Fibroblast of skin of left biceps (primary cell): ENCODE data around the gene FAM120C.
A peak's percentile ranks its signal among the peaks of the same experiment; 100 is the strongest.

Experiments
- DNase-seq, 2 experiments: peaks; one replicate each; pipeline ENCODE4 v3.0.0-alpha.2; 2013; ENCODE audit warnings: low read depth in 2 of 2

Gene FAM120C, protein sequence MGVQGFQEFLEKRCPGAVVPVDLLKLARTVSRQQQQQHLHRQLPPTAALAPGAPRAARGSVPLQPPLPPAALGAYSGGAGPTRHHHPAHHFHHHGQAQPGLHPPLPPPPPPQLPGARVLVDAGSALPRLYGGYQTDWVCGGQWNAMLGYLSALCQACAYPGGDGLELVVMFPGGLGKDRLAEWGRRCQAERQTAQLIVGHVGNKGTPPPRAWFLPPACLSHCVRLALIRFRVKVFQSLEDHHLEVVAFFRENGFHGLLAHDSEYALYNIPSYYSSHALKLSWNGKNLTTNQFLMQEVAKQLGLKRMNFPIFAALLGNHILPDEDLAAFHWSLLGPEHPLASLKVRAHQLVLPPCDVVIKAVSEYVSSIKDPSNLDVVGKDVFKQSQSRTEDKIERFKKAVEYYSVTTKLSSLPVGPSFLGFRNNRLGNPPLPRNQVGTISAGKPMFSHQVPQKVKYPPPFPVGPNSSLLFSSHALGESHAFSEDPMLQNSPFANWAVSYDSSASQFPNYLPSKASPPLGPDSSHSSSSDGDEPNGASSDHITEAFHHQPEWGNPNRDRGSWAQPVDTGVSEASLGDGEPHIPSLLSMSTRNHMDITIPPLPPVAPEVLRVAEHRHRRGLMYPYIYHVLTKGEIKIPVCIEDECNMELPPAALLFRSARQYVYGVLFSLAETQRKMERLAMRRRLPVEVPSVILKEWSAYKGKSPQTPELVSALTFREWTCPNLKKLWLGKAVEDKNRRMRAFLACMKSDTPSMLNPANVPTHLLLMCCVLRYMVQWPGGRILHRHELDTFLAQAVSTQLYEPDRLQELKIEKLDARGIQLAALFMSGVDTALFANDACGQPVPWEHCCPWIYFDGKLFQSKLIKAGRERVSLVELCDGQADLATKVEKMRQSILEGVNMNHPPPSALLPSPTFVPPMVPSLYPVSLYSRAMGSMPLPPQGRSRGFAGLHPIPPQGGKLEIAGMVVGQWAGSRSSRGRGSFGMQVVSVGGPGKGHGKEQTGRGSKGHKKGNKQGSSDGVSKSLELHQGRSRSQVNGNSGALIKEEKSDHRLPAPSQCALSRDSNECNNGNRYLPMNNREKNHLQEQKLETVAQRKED

DNA sequence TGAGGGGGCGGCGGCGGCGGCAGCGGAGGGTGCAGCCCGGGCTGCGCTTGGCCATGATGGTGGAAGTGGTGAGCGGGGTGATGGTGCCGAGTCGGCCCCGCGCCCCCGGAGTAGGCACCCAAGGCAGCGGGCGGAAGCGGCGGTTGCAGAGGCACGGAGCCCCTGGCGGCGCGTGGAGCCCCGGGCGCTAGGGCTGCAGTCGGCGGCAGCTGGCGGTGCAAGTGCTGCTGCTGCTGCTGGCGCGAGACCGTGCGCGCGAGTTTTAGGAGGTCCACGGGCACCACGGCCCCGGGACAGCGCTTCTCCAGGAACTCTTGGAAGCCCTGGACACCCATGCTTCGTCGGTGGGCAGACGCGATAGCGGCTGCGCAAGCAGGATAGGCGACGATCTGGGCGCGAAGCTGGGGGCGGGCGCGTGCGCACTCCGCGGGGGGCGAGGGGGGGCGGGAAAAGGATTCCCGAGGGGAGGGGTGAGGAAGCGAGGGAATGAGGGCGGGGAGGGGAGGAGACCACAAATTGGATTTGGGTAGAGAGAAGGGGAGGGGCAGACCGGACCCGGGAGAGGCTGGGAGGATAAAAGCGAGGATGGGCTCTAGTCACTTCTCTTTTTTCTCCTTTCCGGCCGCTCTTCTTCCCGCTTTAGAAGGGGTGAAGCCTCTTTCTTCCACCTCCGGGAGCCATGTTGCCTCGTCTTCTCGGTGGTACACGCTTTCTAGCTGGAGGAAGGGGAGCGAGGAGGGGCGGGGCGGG lies at the start of gene FAM120C:
Gene FAM120C, minus strand, starts transcription at position 391 of the 750 bp plus-strand sequence. Its CDS starts 56 bp downstream, at position 335.
- peak; percentile 39 to 42 for DNase-seq

DNA sequence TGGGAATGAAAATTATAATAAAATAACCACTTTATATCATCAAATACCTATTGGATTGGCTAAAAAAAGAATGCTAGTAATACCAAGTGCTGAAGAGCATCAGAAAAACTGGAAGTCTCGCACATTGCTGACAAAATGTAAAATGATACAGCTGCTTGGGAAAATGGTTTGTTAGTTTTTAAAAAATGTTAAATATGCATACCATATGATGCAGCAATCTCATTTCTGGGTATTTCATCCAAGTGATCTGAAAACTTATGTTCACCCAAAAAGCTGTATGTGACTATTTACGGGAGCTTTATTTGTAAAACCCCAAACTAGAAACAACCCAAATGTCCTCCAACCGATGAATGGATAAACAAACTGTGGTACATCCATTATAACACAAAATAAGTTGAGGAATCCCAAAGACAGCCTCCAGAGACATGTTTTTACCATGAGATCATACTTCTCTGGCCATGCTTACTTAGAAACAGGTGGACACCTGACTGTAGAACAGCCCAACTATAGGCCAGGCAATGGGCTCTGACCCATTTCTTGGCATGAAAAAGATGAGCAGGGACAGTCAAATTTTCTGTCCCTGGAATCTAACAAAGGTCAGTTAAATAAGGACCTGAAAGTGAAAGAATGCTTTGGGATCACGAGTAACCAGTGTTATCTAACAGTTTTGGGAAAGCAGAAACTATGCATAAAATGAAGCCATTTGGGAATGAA lies 47.5 kb upstream of the FAM120C start:
- DNase-seq = no peak

DNA sequence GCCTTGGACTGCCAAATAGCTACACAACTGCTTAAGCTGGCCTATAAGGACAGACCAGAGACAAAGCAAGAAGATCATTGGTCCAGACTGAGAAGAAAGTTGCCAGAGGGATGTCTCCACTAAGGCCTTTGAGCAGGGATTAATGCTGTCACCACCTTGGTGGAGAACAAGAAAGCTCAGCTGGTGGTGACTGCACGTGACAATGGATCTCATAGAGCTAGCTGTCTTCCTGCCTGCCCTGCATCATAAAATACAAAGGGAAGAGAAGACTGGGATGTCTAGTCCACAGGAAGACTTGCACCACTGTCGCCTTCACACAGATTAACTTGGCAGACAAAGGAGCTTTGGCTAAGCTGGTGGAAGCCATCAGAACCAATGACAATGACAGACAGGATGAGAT lies 40.5 kb upstream of the FAM120C start:
- no peak for DNase-seq

DNA sequence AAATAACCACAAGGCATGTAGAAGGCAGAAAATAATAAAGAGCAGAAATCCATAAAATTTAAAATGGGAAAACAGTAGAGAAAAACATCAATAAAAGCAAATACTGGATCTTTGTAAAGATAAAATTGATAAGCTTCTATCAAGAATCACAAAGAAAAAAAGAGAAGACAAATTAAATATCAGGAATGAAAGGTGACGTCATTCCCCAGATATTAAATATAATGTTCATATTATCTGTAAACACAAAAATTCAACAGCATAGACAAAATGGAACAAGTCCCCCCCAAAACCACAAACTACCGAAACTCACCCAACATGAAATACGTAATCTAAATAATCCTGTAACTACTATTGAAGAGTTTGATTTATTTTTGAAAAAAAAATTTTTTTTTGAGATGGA lies 30.5 kb upstream of the FAM120C start:
- DNase-seq = no peak

DNA sequence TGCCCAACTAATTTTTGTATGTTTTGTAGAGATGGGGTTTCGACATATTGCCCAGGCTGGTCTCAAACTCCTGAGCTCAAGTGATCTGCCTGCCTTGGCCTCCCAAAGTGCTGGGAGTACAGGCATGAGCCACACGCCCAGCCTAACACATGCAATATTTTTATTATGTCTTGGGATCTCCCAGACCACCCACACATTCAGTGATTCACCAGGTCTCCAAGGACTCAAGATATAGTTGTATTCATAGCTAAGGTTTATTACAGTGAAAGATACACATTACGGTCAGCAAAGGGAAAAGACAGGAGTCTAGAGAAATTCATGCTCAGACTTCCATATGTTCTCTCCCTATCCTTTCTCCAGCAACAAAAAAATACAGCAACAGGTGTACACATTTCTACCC lies 25.5 kb upstream of the FAM120C start:
- DNase-seq = no peak

DNA sequence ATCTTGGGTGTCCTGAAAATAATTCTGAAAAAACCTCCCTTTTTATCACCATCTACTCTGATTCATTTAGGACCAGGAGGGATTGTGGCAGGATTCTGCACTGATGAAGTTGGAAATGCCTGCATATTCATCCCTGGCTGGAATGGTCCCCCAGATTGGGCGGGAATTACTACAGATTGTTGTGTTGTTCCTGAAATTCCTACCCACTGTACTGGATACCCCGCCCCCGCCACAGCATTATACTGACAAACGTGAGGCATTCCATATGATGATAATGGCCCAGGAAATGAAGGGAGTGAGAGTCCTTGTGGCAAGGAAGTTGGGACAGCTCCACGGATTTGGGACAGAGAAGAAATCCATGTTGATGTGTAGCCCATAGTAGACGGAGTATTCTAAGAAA lies 15.2 kb upstream of the FAM120C start:
- DNase-seq = no peak

DNA sequence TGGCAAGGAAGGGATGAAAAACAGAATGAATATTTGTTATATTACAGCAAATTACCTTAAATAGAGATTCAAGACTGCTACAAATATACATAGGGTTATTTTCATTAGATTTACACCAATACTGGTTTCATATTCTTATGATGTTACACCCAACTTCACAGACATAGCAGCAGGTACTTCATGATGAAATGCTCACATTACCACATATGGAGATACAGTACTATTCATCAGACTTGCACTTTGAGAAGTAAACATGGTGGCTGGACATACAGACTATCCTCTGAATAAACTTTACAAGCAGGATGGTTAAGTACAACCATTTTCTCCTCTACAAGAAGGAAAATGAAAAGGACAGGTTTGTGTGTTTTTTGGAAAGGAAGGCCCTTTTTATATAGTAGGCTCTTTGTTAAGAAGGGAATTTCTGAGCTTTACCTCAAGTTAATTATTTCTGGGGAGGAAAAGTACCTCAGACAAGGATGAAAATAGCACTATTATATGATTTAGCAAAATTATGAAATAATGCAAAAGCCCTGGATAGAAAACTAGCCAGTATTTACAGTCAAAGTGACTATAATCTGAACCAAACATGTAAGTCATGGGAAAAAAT lies 12.0 kb upstream of the FAM120C start:
- no peak for DNase-seq

DNA sequence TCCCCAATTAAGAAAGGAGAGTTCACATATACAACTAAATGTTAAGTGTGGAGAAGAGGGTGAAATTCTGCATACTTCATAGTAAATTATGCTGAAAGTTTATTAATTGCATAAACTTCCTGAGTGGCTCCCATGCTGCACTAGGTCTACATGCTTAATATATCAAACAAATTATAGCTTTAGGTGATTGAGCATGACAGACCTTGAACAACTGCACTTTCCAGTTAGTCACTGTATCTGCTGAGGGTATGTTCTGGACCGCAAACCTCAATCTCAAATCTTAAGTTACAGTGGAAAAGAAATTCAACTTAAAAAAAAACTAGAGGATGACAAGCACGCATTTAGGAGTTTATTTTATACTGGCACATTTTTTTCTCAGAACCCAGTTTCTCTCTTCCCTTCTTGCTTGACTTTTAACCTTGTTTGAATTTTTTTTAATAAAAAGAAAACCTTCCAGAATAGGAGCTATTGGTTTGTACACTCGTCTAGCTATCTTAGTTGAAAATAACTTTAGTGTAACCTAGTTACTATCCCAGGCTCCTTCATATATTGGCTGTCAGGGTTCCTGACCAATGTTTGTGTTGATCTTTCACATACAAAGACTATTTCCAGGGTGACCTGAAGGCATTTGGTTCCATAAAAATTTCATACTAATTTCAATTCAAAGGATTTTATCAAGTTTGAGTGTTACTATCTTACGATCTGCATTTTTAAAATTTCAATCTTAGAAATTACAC lies 10.2 kb upstream of the FAM120C start:
- no peak for DNase-seq

DNA sequence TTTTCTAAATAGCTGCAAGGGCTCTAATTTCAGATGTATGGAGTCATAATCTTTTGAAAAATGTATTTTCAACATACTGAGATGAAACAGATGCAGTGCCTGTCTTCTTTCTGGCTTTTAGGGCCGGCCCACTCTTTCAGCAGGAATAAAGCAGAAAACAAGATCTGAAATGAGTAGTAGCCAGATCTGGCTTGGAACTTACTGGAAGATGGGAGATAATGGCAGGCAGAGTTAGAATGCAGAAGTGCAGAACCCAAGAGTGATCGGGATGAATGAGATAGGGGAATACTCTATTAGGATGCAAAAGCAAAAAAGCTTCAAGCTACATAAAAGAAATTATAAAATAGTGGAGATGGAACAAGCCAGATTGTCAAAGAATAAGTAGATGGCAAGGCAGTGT lies 1.4 kb upstream of the FAM120C start:
- no peak for DNase-seq

DNA sequence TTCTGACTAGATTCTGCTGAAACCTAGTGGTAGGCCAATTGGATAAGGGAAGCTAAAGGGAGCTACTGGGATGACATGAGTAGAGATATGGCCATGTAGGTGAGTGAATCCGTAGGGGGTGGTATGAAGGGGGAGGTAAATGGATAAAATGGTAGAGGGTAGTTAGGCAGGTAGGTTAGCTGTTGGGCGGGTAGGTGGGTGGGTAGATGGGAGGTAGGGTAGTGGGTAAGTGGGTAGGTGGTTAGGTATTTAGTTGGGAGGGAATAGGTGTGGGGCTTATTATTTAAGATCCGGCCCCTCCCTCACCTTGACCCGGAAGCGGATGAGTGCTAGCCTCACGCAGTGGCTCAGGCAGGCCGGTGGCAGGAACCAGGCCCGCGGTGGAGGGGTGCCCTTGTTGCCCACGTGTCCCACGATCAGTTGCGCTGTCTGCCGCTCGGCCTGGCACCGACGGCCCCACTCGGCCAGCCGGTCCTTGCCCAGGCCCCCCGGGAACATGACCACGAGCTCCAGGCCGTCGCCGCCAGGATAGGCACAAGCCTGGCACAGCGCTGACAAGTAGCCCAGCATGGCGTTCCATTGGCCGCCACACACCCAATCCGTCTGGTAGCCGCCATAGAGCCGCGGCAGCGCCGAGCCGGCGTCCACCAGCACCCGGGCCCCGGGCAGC lies 725 bp downstream of the FAM120C start:
- DNase-seq = no peak

DNA sequence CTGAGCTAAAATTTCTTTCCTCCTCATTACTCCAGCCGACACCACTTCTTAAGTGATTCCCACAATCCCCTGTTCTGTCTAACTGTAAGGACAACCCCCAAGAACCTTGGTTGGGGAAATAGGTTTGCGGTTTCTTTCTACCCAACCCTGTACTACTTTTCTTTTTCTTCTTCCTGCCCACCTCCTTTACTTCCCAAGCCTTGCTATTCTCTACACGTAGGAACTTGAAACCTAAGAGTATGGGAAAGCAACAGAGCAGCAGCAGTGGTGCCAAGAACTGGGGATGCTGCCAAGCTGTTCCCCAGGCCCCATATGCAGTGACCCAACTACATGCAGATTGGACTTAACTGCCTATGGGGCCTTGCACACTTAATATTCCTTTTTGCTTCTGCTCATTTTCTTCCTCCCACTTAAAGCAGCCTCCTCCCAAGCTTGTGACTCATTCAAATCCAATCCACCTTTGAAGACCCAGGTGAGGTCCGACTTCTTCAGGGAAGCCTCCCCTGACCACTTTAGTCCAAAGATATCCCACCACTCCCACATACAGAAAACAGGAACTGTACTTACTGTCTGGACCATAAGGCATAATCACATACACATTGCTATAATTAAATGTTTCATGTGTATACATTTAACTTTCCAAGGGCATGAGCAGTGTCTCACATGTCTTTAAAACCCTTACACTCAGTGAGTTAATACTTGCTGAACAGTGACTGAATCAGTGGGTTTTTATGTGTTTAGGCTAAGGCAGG lies 1.7 kb downstream of the FAM120C start:
- no peak for DNase-seq

DNA sequence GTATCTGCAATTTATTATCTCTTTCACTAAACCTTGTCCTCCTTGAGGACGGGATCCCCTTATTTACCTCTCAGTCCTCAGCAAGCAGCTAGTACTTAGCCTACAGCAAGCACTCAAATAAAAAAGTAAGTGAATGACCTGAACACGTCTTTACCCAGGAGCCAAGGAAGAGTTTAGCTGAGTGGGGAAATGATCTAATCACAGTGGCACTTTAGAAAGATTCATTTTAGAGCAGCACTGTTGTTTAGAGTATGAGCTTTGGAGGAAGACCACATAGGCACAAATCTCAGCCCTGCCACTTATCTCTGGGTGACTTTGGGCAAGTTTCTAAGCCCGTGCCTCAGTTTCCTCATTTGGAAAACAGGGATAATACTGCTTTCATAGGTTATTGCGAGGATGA lies 2.7 kb downstream of the FAM120C start:
- no peak for DNase-seq

DNA sequence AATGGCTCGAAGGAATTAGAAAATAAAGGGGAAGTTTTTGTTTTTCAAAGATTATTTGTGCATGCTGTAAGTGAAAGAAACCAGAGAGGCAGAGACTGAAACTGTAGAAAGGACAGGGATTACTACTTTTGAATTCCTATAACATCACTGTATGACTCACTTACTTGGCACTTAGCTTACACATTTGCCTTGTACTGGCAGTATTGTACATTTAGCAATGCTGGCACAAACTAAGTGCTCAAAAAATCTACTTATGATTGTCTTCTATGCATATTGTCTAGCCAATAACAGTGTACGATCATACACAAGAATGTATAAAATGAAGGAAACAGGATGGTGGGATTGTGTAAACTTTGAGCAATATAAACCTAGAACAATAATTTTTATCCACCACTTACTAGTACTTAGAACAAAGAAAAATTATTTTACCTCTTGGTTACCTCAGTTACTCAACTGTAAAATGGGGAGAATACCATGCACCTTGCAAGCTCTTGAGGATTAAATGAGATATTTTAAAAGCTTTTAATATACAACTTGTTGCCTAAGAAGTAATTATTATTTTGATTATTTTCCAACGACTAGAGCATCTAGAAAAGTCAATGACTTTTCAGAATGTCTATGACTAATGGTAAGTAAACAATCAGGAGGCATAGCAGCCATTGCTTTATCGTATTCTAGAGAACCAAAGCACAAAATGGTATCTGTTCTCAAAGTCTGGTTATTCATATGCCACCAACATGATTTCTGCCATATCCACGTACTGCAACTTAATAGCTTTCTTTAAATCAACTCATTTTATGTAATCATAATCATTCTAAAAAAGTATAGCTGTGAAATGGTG lies 4.7 kb downstream of the FAM120C start:
- peak; percentile 46 to 51 for DNase-seq

DNA sequence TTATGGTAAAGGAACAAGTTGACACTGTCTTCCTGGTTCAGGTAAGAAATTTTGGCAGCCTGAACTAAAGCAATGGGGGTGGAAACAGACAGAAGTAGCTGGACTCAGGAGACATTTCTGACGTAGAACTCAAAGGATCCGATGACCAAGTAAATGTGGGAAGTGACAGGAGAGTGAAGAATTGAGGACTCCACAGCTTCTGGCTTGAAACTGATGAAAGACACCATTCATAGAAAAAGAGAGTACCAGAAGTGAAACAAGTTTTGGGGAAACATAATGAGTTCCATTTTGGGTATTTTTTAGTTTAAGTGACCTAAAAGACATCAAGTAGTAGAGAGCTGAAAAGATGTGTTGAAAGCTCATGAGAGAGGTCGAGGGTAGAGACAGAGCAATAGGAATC lies 5.7 kb downstream of the FAM120C start:
- DNase-seq = no peak

DNA sequence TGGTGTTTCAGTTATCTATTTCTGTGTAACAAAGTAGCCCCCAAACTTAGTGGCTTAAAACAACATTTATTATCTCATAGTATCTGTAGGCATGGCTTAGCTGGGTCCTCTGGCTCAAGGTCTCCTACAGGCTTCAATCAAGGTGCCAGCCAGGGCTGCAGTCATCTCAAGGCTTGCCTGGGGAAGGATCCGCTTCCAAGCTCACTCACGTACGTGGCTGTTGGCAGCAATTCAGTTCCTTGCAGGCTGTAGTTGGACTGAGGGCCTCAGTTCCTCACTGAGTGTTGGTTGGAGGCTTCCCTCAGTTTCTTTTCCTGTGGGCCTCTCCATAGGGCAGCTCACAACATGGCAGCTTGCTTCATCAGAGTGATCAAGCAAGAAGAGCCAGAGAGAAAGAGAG lies 9.3 kb downstream of the FAM120C start:
- DNase-seq = no peak

DNA sequence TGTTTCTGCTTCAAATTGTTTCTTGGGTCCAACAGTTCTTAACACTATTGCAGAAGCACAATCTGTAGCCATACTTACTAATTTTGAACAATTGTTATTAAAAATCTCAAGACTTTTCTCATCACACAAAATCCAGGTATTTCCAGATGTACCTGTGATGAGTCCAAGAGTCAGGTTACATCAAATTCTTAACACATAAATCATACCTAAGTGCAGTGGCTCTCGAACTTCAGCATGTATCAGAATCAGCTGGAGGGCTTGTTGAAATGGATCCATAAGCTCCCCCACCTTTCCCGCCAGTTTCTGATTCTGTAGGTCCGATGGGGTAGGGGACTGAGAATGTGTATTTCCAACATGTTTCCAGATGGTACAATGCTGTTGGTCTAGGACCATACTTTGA lies 10.6 kb downstream of the FAM120C start:
- no peak for DNase-seq

DNA sequence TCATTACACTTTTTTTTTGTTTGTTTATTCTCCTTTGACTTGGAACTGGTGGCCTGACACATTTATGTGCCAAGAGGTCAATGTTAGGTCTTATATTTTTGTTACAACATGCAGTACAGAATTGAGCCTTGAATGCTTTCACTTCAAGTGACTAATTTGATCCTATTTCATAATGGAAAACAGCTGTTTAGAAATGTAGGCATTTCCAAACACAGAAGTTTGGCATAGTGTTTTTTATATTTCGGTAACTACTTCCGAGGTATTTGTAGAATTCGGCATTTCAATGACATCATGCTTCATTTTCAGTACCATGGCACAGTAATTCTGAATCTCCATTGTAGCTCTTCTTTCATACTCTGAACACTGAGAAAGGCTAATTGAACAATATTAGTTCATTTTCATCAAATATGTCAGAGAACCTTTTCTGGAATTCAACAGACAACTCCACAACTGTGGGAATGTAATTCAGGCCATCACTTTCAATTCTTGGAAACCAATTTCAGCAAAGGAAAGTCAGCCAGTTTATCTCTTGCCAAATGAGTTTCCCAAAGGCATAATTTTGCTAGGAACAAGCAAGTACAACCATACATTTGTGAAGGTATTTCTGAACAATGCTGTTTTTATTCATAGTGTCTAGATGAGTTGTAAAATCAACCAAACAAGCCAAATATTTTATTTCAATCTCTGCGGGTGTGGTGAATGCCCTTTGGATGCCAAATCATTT lies 11.4 kb downstream of the FAM120C start:
- DNase-seq = no peak
